SU-DHL-6 (cell line): ENCODE data around the gene RPL41.

ENCODE experiments used
- H2AFZ ChIP-seq: fragments of 200-600 bp; sonication (generic); 2 replicates; pipeline ENCODE4 v1.6.1; 2014; ENCODE audit warnings: low read depth, mild to moderate bottlenecking, moderate library complexity, mixed read lengths, antibody characterized with exemption, low read length; ENCODE audit not compliant: severe bottlenecking
- H3F3A ChIP-seq: fragments of 200-600 bp; shearing (Covaris generic); 2 replicates; pipeline ENCODE4 v1.6.0; 2016; ENCODE audit warnings: antibody characterized with exemption, mild to moderate bottlenecking; ENCODE audit not compliant: insufficient read depth
- H3K27ac ChIP-seq: fragments of 200-600 bp; sonication (generic); 2 replicates; pipeline ENCODE4 v1.5.1; 2016; ENCODE audit warnings: low read depth, mild to moderate bottlenecking, low read length, moderate library complexity, mixed read lengths
- H3K27me3 ChIP-seq: fragments of 200-600 bp; sonication (generic), shearing (Covaris generic); 2 replicates; pipeline ENCODE4 v1.6.0; 2014; ENCODE audit warnings: mild to moderate bottlenecking, low read length
- H3K36me3 ChIP-seq: fragments of 200-600 bp; sonication (generic); 2 replicates; pipeline ENCODE4 v1.6.1; 2014; ENCODE audit warnings: mild to moderate bottlenecking, low read length, mixed read lengths
- H3K4me2 ChIP-seq: fragments of 300-600, 200-600 bp; shearing (Covaris generic), sonication (generic); 2 replicates; pipeline ENCODE4 v1.6.0; 2014; ENCODE audit warnings: low read length, low read depth, mild to moderate bottlenecking; ENCODE audit not compliant: poor library complexity, severe bottlenecking
- H3K4me3 ChIP-seq: fragments of 200-600 bp; sonication (generic); 2 replicates; pipeline ENCODE4 v1.5.1; 2014; ENCODE audit warnings: antibody characterized with exemption, low read length, mild to moderate bottlenecking, mixed read lengths; ENCODE audit not compliant: insufficient read depth, poor library complexity, severe bottlenecking
- H3K79me2 ChIP-seq: fragments of 200-600 bp; sonication (generic); 2 replicates; pipeline ENCODE4 v1.6.1; 2014; ENCODE audit warnings: mild to moderate bottlenecking, low read length, moderate library complexity; ENCODE audit not compliant: insufficient read depth
- H3K9ac ChIP-seq: fragments of 200-600 bp; sonication (generic); 2 replicates; pipeline ENCODE4 v1.7.0; 2014; ENCODE audit warnings: mild to moderate bottlenecking, low read length
- H3K9me2 ChIP-seq: fragments of 200-600 bp; sonication (generic); replicated peaks from 2 replicates; pipeline ENCODE4 v1.6.1; 2014; ENCODE audit warnings: low read length; ENCODE audit not compliant: insufficient read depth
- H3K9me3 ChIP-seq: fragments of 200-600 bp; sonication (generic); 2 replicates; pipeline ENCODE4 v1.6.1; 2014; ENCODE audit warnings: low read length, mixed read lengths; ENCODE audit not compliant: insufficient read depth
- H4K20me1 ChIP-seq: fragments of 200-600 bp; sonication (generic); 2 replicates; pipeline ENCODE4 v1.6.1; 2014; ENCODE audit warnings: low read depth, mild to moderate bottlenecking, antibody characterized with exemption, low read length, moderate library complexity, mixed read lengths
- EZH2phosphoT487 ChIP-seq: fragments of 200-600 bp; sonication (generic), shearing (Covaris generic); conservative IDR thresholded peaks from 2 replicates; pipeline ENCODE4 v1.6.1; 2018; ENCODE audit warnings: mild to moderate bottlenecking, antibody characterized with exemption, low read length, moderate library complexity, mixed read lengths
- TF ChIP-seq, protein P1 (sequence below): fragments of 200-600 bp; sonication (generic); IDR thresholded peaks from one replicate; pipeline ENCODE4 v1.5.1; 2017; ENCODE audit warnings: antibody characterized with exemption, mild to moderate bottlenecking, low read length, moderate library complexity; ENCODE audit not compliant: insufficient read depth, poor library complexity, severe bottlenecking

Gene RPL41

DNA sequence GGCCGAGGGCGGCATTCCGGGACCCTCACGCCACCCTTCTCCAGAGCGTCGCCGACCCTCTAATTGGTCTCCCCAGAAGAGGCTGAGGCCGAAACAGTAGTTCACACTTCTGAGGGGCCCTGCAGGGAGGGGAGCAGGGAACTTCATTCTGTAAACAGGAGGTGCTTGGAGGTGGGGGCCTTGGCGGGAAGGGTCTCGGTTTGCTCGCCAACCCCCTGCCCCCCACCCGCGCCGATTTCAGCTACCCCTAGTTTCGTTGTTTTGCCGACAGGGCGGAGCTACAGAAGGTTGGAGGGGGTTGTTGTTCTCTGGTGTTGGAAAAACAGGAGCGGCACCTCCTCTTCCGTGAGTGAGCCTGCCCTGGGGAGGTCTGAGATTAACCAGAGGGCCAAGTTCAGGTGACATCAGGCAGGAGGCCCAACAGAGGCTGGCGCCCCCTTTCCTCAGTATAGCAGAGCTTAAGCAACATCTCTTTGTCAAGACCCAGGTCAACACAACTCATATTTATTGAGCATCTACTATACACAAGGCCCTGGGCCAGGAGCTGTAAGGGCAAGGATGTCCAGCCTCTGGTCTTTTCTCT, 35.8 kb upstream of the RPL41 start:
- Histone ChIP-seq H3F3A (no peaks in the 10 kb centered on the region), H3K4me2 (peak overlapping the region; percentile 95), H3K36me3 (no peaks in the 10 kb centered on the region), H3K9me2 (no peaks in the 10 kb centered on the region), H3K9me3 (no peaks in the 10 kb centered on the region), H2AFZ (peak overlapping the region; percentile 95), H3K9ac (peak overlapping the region; percentile 59), H3K27ac (no peak overlapping the region), H3K4me3 (no peak overlapping the region), H3K79me2 (no peaks in the 10 kb centered on the region), H4K20me1 (no peaks in the 10 kb centered on the region), H3K27me3 (no peaks in the 10 kb centered on the region)
- no peak for TF ChIP-seq EZH2phosphoT487
- TF ChIP-seq, protein P1, sequence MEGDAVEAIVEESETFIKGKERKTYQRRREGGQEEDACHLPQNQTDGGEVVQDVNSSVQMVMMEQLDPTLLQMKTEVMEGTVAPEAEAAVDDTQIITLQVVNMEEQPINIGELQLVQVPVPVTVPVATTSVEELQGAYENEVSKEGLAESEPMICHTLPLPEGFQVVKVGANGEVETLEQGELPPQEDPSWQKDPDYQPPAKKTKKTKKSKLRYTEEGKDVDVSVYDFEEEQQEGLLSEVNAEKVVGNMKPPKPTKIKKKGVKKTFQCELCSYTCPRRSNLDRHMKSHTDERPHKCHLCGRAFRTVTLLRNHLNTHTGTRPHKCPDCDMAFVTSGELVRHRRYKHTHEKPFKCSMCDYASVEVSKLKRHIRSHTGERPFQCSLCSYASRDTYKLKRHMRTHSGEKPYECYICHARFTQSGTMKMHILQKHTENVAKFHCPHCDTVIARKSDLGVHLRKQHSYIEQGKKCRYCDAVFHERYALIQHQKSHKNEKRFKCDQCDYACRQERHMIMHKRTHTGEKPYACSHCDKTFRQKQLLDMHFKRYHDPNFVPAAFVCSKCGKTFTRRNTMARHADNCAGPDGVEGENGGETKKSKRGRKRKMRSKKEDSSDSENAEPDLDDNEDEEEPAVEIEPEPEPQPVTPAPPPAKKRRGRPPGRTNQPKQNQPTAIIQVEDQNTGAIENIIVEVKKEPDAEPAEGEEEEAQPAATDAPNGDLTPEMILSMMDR = no peak

DNA sequence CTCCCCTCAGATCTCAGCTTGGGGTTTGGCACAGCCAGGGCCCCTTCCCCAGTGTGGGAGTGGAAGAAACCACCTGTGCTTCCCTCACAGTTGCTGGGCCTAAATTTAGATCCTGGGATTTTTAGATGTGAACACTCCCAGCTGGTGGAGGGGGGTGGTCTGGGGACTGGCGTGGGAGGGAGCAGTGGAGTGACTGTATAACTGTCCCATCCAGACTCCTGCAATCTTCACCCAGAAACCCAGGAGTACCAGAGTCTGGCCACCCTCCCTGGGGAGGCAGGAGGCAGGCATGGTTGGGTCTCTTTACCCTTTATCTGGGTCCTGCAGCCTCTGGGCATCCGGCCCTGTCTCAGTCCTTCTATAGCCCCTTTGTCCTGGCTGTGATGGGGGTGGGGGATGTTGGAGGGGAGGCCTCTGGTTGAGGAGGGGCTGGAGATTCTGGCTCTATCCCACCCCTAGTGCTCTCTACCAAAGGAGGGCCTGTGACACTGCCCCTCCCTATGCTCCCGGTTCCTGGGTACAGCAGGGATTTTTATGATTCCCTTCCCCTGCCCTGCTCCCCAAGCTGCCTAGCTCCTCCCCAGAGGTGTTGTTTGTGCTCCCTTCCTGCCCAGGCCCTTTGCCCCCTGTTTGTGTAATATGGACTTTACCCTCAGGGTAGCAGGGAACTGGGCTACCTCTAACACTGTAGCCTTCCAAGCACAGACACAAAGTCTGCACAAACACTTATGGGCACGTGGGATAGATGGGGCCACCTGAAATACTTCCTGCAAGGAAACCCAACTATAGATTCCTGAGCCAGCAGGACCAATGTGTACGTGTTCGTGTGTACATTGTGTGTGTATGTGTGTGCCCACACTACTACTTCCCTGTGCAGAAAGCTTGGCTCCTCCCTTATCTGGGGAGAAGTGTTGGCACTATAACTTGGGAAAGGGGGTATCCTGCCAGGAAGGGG, 34.8 kb upstream of the RPL41 start:
- Histone ChIP-seq H3K4me2 (no peak overlapping the region), H2AFZ (no peak overlapping the region), H3K9me3 (no peaks in the 10 kb centered on the region), H3K4me3 (no peak overlapping the region), H3K79me2 (no peaks in the 10 kb centered on the region), H4K20me1 (no peaks in the 10 kb centered on the region), H3K27me3 (no peaks in the 10 kb centered on the region), H3K36me3 (no peaks in the 10 kb centered on the region), H3K9ac (no peak overlapping the region), H3F3A (no peaks in the 10 kb centered on the region), H3K27ac (no peak overlapping the region), H3K9me2 (no peaks in the 10 kb centered on the region)
- no peak for TF ChIP-seq EZH2phosphoT487
- TF ChIP-seq, protein P1 = no peak

DNA sequence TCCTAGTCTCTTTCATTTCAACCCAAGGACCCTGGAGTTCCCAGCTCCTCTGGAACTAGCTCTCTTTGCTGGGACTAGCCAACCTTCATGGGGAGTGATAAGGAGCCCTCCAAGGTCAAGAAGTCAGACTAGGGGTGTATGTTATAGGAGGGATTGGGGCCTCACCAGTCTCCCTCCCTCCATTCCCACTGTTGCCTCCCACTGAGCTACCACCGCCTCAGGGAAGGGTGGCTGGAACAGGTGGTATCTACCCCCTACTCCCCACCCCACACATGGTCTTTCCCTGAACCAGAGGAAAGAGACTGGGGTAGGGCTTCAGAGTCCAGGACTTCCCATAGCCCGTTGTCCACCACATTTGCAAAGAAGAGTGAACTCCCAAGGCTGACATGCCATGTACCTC, 34.1 kb upstream of the RPL41 start:
- Histone ChIP-seq H3K4me3 (no peak overlapping the region), H3K27me3 (no peaks in the 10 kb centered on the region), H3K79me2 (no peaks in the 10 kb centered on the region), H3F3A (no peaks in the 10 kb centered on the region), H2AFZ (no peak overlapping the region), H3K27ac (no peak overlapping the region), H3K36me3 (no peaks in the 10 kb centered on the region), H3K4me2 (no peak overlapping the region), H3K9me2 (no peaks in the 10 kb centered on the region), H4K20me1 (no peaks in the 10 kb centered on the region), H3K9ac (no peak overlapping the region), H3K9me3 (no peaks in the 10 kb centered on the region)
- TF ChIP-seq EZH2phosphoT487 = no peak
- TF ChIP-seq, protein P1 = no peak
